LNCaP clone FGC (cell line): ENCODE data around the gene LRRC8B.
A peak's percentile ranks its signal among the peaks of the same experiment; 100 is the strongest.
"Not testable (repeated sequence)": the region's sequence is repeated elsewhere in the genome, so short reads cannot be mapped to it uniquely, and the experiment has no call there.

ENCODE experiments used
- DNase-seq: peaks from one replicate; pipeline ENCODE4 v3.0.0-alpha.2; 2011; ENCODE audit warnings: low read depth
- H3K4me3 ChIP-seq: 2 replicates; pipeline ENCODE4 v1.5.1; 2011; ENCODE audit warnings: mild to moderate bottlenecking, low read depth, low read length, control low read depth
- CTCF ChIP-seq: IDR thresholded peaks from 2 replicates; pipeline ENCODE4 v1.5.1; 2012; ENCODE audit warnings: mild to moderate bottlenecking; ENCODE audit not compliant: control insufficient read depth, insufficient read depth; ENCODE audit errors: extremely low read depth

Gene LRRC8B

GRCh38 chr1:89627596-89627962 is 103.0 kb downstream of the LRRC8B start:
- DNase-seq = no peak
- H3K4me3 ChIP-seq = no peak overlapping the region
- no peak for TF ChIP-seq CTCF

- no peak for DNase-seq
- TF ChIP-seq CTCF = no peak
- H3K4me3 ChIP-seq = no peak overlapping the region
These were observed 104.5 kb downstream of the LRRC8B start for GRCh38 chr1:89629146-89629545.

GRCh38 chr1:89629600-89629999 is 105.0 kb downstream of the LRRC8B start:
- H3K4me3 ChIP-seq, DNase-seq: not testable (repeated sequence)

- no peak overlapping the region for H3K4me3 ChIP-seq
- no peak for TF ChIP-seq CTCF
- DNase-seq = no peak
These were observed 105.4 kb downstream of the LRRC8B start for GRCh38 chr1:89630048-89630447.

- H3K4me3 ChIP-seq = peak overlapping the region; percentile 60
- no peak for DNase-seq
- TF ChIP-seq CTCF = no peak
These were observed 107.4 kb downstream of the LRRC8B start for GRCh38 chr1:89631816-89632656.

GRCh38 chr1:89632657-89633247 is 108.1 kb downstream of the LRRC8B start, which contains the start of gene LRRC8C:
TSS of gene LRRC8C (plus strand) at chr1:89633120. CDS start at chr1:89686474, 53,354 bp downstream.
- peak within 1 kb of the TSS; percentile 60 for H3K4me3 ChIP-seq
- peak; percentile 85 for TF ChIP-seq CTCF
- no peak for DNase-seq

- no peak for DNase-seq
- peak overlapping the region; percentile 60 for H3K4me3 ChIP-seq
- no peak for TF ChIP-seq CTCF
These were observed 108.7 kb downstream of the LRRC8B start for GRCh38 chr1:89633248-89633799.
